Stomach (tissue), 9 donors: Measurements from ENCODE around the gene ADGRD1. TPM values are rescaled to one million over a fixed set of nuclear protein-coding genes. Genes with fewer than 3 reads are reported as not detected.

ENCODE experiments used
- DNase-seq, 2 donors: peaks; one replicate each; pipeline versions ENCODE4 v3.0.0 to v3.0.0-alpha.2; 2013 to 2019
- H3K27ac ChIP-seq, 5 donors: fragments of 200-600 bp in 4 of 5; sonication (generic) in 4 of 5; one replicate each; pipeline ENCODE4 v1.5.1; 2013 to 2019; ENCODE audit warnings: mild to moderate bottlenecking in 1 of 5, moderate library complexity in 1 of 5
- H3K27me3 ChIP-seq, 3 donors: fragments of 200-600 bp; sonication (generic); one replicate each; pipeline ENCODE4 v1.5.1; 2017 to 2019; ENCODE audit warnings: mixed run types in 1 of 3
- H3K36me3 ChIP-seq, 4 donors: fragments of 200-600 bp; sonication (generic); 1 replicate in 3 of 4; 2 replicates in 1 of 4; pipeline ENCODE4 v1.5.1; 2016 to 2019
- H3K4me1 ChIP-seq, 4 donors: fragments of 200-600 bp; sonication (generic); one replicate each; pipeline ENCODE4 v1.5.1; 2016 to 2019
- H3K4me3 ChIP-seq, 4 donors: fragments of 200-600 bp; sonication (generic) in 3 of 4; one replicate each; pipeline ENCODE4 v1.5.1; 2016 to 2019; ENCODE audit warnings: mild to moderate bottlenecking in 1 of 4
- H3K9me3 ChIP-seq, 4 donors: fragments of 200-600 bp; sonication (generic); one replicate each; pipeline ENCODE4 v1.5.1; 2016 to 2019
- EP300 ChIP-seq: sonication (generic); formaldehyde crosslinking; IDR thresholded peaks from one replicate; pipeline ENCODE4 v1.6.1; 2017; ENCODE audit warnings: antibody characterized with exemption
- POLR2A ChIP-seq, 4 donors: fragments of 450-650 bp; IDR thresholded peaks; one replicate each; pipeline ENCODE4 v1.6.1; 2016; ENCODE audit warnings: antibody characterized with exemption in 4 of 4, control low read depth in 2 of 4, mild to moderate bottlenecking in 1 of 4, moderate library complexity in 1 of 4
- POLR2AphosphoS5 ChIP-seq, 3 donors: sonication (generic); formaldehyde crosslinking; IDR thresholded peaks; one replicate each; pipeline ENCODE4 v1.6.1; 2016; ENCODE audit warnings: antibody characterized with exemption in 3 of 3
- WGBS, 5 donors: extraction: QIAGEN DNeasy Blood & Tissue Kit in 3 of 5; methylation state at CpG; one replicate each; pipeline versions ENCODE4 v1.1.5 to v1.1.7; 2013 to 2018; 5-methylcytosine and 5-hydroxymethylcytosine counted together
- intact Hi-C: fragments of 100-400 bp; cut with DNase I; formaldehyde crosslinking; loops from one replicate; pipeline ENCODE4 v1.15.1; 2023; ENCODE audit warnings: low total_unique reads
- polyA plus RNA-seq, 3 donors: library from polyadenylated mRNA; stranded (reverse); fragments of 200-250 nt; gene quantifications; one replicate each; pipeline ENCODE4 v1.2.3, GENCODE V29; 2013
- total RNA-seq, 5 donors: library from RNA; depleted of rRNA; stranded (reverse); fragments of >200 nt; gene quantifications; one replicate each; pipeline versions ENCODE4 v1.1.0 to v1.2.3, GENCODE V29; 2014 to 2016
- TF ChIP-seq, protein P1 (sequence below), 7 experiments: fragments of 450-650 bp in 4 of 7; fragments of 200-600 bp in 3 of 7; sonication (generic) in 3 of 7; IDR thresholded peaks; one replicate each; pipeline ENCODE4 v1.5.1; 2016 to 2019; ENCODE audit warnings: antibody characterized with exemption in 7 of 7, control low read depth in 2 of 7, mild to moderate bottlenecking in 1 of 7
- donor health status: healthy with polysubstance abuse.
- donor health status: Bipolar disorder and iron deficiency.
- donor health status: healthy.

ADGRD1 gene
- total and polyA plus RNA-seq, 8 donors = 3.7 to 43.8 (median 15.4) TPM

DNA sequence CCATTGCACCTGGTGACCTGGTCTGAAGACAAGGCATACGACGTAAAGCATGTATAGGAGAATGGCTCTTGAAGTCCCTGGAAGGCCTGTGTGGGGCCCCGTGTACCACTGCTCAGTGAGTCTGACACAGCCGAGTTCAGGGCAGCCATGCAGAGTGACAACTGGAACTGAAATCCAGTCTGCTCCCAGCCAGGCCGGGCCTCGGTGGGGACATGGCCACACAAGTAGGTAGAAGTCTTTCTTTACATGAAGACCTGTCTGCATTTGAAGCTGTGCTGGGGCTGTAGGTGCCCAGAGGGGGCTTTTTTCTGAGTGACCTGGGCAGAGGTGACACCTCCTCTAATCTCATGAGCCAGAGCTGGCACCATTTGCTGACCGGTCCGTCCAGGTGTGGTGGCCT is 35.7 kb downstream of the ADGRD1 start:
- Histone ChIP-seq H3K4me1 (peaks cover 0 to 4% (median 0%) of the 10 kb centered on the region in 4 donors), H3K4me3 (no peak overlapping the region), H3K27ac (peak overlapping the region in 1 of 5 donors; percentile 34), H3K9me3 (no peaks in the 10 kb centered on the region), H3K36me3 (peaks cover 0 to 16% (median 5%) of the 10 kb centered on the region in 4 donors), H3K27me3 (peaks cover 0 to 5% (median 0%) of the 10 kb centered on the region in 3 donors)
- TF ChIP-seq POLR2AphosphoS5 (IDR thresholded peaks at IDR 0.05) (no peak), POLR2A (IDR thresholded peaks at IDR 0.05) (no peak), EP300 (no peak)
- TF ChIP-seq, protein P1, sequence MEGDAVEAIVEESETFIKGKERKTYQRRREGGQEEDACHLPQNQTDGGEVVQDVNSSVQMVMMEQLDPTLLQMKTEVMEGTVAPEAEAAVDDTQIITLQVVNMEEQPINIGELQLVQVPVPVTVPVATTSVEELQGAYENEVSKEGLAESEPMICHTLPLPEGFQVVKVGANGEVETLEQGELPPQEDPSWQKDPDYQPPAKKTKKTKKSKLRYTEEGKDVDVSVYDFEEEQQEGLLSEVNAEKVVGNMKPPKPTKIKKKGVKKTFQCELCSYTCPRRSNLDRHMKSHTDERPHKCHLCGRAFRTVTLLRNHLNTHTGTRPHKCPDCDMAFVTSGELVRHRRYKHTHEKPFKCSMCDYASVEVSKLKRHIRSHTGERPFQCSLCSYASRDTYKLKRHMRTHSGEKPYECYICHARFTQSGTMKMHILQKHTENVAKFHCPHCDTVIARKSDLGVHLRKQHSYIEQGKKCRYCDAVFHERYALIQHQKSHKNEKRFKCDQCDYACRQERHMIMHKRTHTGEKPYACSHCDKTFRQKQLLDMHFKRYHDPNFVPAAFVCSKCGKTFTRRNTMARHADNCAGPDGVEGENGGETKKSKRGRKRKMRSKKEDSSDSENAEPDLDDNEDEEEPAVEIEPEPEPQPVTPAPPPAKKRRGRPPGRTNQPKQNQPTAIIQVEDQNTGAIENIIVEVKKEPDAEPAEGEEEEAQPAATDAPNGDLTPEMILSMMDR (IDR thresholded peaks at IDR 0.05) = no peak
- DNase-seq = no peak
- 81 to 95% (median 88%) methylated on average over 7 to 8 of the region's 8 CpGs for whole genome bisulfite sequencing, 5 donors
- intact Hi-C loops = no loop called here

GRCh38 chr12:130990034-130990433 is 36.3 kb downstream of the ADGRD1 start:
- peak in 1 of 2 donors; percentile 51 for DNase-seq
- 87 to 94% (median 92%) methylated on average over 8 of the region's 8 CpGs for WGBS, 5 donors
- intact Hi-C loops = no loop called here

DNA sequence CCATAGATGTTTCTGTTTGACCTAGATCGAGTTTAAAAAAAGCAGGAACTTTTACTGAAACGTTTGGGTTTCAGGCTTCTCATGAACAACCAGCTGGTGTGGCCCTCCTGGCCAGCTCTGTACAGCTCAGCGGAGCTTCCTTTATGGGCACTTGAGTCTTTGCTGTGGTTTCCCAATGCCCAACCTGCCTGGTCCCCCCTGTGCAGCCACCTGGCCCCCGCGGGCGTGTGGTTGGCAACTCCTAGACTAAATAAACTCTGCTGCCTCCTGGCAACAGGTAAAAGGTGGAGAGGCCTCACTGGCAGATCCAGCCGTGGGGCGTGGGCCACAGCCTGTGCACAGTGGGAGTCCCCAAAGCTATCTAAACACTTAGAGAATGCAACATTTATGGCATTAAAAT is 38.7 kb downstream of the ADGRD1 start:
- intact Hi-C loops = no loop called here
- Histone ChIP-seq H3K36me3 (peaks cover 0 to 27% (median 5%) of the 10 kb centered on the region in 4 donors), H3K4me3 (no peak overlapping the region), H3K9me3 (no peaks in the 10 kb centered on the region), H3K27ac (no peak overlapping the region), H3K4me1 (peaks cover 0 to 4% (median 0%) of the 10 kb centered on the region in 4 donors), H3K27me3 (peaks cover 0 to 5% (median 0%) of the 10 kb centered on the region in 3 donors)
- 17 to 43% (median 32%) methylated on average over 8 of the region's 8 CpGs for WGBS, 5 donors
- TF ChIP-seq, protein P1 (IDR thresholded peaks at IDR 0.05) = no peak
- no peak for TF ChIP-seq EP300
- TF ChIP-seq POLR2AphosphoS5 (IDR thresholded peaks at IDR 0.05) = no peak
- no peak for TF ChIP-seq POLR2A (IDR thresholded peaks at IDR 0.05)
- DNase-seq = peak; percentile 42 to 69

More at GRCh38 chr12:130990034-130990433, 36.3 kb downstream of the ADGRD1 start:
- H3K4me1 ChIP-seq = peaks cover 0 to 4% (median 0%) of the 10 kb centered on the region in 4 donors
- no peak for TF ChIP-seq EP300
- TF ChIP-seq POLR2A (IDR thresholded peaks at IDR 0.05) = no peak
- no peak for TF ChIP-seq POLR2AphosphoS5 (IDR thresholded peaks at IDR 0.05)
- TF ChIP-seq, protein P1 (IDR thresholded peaks at IDR 0.05) = no peak
- H3K36me3 ChIP-seq = peaks cover 0 to 22% (median 5%) of the 10 kb centered on the region in 4 donors
- H3K4me3 ChIP-seq = no peak overlapping the region
- H3K27ac ChIP-seq = peak overlapping the region in 1 of 5 donors; percentile 34
- H3K27me3 ChIP-seq = peaks cover 0 to 5% (median 0%) of the 10 kb centered on the region in 3 donors
- H3K9me3 ChIP-seq = no peaks in the 10 kb centered on the region

DNA sequence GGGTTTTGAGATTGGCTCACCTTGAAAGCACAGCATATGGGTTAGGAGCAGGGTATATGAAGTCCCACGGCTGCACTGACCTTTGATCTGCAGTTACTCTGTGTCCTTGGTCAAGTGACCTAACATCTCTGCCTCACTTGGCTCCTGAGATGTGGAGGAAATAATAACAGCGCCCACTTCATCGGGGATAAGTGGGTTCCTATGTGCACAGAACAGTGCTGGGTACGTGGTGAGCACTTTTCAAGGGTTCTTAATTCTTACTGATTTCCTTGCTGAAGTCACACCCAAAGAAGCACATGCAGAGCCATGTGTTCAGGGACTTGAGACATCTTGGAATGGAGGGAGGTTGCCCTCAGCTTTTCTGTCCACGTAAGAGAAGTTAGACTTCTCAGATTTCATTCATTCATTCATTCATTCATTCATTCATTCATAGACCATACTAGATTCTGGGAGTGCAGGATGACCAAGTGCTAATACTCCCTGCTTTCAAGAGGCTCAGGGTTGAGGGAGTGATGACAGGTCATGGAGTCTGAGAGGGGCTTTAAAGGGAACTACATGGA is 39.4 kb downstream of the ADGRD1 start:
- H3K4me3 ChIP-seq = no peak overlapping the region
- intact Hi-C loops = no loop called here
- peaks cover 0 to 4% (median 0%) of the 10 kb centered on the region in 4 donors for H3K4me1 ChIP-seq
- 79 to 85% (median 82%) methylated on average over 5 of the region's 5 CpGs for WGBS, 5 donors
- H3K27me3 ChIP-seq = peaks cover 0 to 5% (median 0%) of the 10 kb centered on the region in 3 donors
- TF ChIP-seq, protein P1 (IDR thresholded peaks at IDR 0.05) = no peak
- TF ChIP-seq POLR2A (IDR thresholded peaks at IDR 0.05) = no peak
- TF ChIP-seq POLR2AphosphoS5 (IDR thresholded peaks at IDR 0.05) = no peak
- no peak for TF ChIP-seq EP300
- DNase-seq = no peak
- peaks cover 0 to 27% (median 2%) of the 10 kb centered on the region in 4 donors for H3K36me3 ChIP-seq
- no peak overlapping the region for H3K27ac ChIP-seq
- H3K9me3 ChIP-seq = peaks cover 0 to 4% (median 0%) of the 10 kb centered on the region in 4 donors
